ENCODE data around the gene GDF2.

Gene GDF2

GRCh38 chr10:47282657-47283018, 39.6 kb upstream of the GDF2 start:
- no peak overlapping the region for H4K8ac ChIP-seq (ENCODE audit: low read depth, low read length)
- H4K12ac ChIP-seq (ENCODE audit: low read depth, low read length): no peak overlapping the region
- no peak overlapping the region for H3K4ac ChIP-seq (ENCODE audit: low read depth, low read length)
- no peaks in the 10 kb centered on the region for H3K4me1 ChIP-seq (ENCODE audit: control insufficient read depth in 1 of 2, insufficient read depth in 2 of 2, low read length in 2 of 2)
- H3K79me2 ChIP-seq (ENCODE audit: control insufficient read depth, insufficient read depth, low read length, poor library complexity): no peaks in the 10 kb centered on the region
- no peaks in the 10 kb centered on the region for H3K79me1 ChIP-seq (ENCODE audit: low read length)
- no peak overlapping the region for H2AFZ ChIP-seq (ENCODE audit: insufficient read depth, low read length, poor library complexity)
- H2AK5ac ChIP-seq (ENCODE audit: low read length): no peak overlapping the region
- no peak overlapping the region for H2BK120ac ChIP-seq (ENCODE audit: insufficient read depth, low read length, poor library complexity)
- no peak for DNase-seq
- no peak overlapping the region for H3K4me2 ChIP-seq (ENCODE audit: low read length)
- no peak overlapping the region for H3K9ac ChIP-seq (ENCODE audit: low read length)
- H3K4me3 ChIP-seq (ENCODE audit: low read depth, low read length): no peak overlapping the region
- H2BK5ac ChIP-seq (ENCODE audit: low read depth, low read length, poor library complexity): no peak overlapping the region
- H3K18ac ChIP-seq (ENCODE audit: low read length): no peak overlapping the region
- H2BK12ac ChIP-seq (ENCODE audit: low read length): no peak overlapping the region
- no peaks in the 10 kb centered on the region for H3K27me3 ChIP-seq (ENCODE audit: insufficient read depth, low read length)
- H4K91ac ChIP-seq (ENCODE audit: low read depth, low read length): no peak overlapping the region
- no peak overlapping the region for H3K23ac ChIP-seq (ENCODE audit: low read length)
- no peak overlapping the region for H3K14ac ChIP-seq (ENCODE audit: low read length)
- WGBS (ENCODE audit: extremely low coverage, insufficient coverage, insufficient read length): no CpG with 5 or more reads among the region's 6 CpGs
- H3K9me3 ChIP-seq (ENCODE audit: insufficient read depth, low read depth, low read length): peaks cover 2% of the 10 kb centered on the region
- no peaks in the 10 kb centered on the region for H3K36me3 ChIP-seq (ENCODE audit: control insufficient read depth in 1 of 2, insufficient read depth in 2 of 2, low read length in 2 of 2)
- H3K27ac ChIP-seq (ENCODE audit: low read depth, low read length): no peak overlapping the region

GRCh38 chr10:47283101-47283630, 39.1 kb upstream of the GDF2 start:
- Histone ChIP-seq H3K27ac (ENCODE audit: low read depth, low read length) (no peak overlapping the region), H2AFZ (ENCODE audit: insufficient read depth, low read length, poor library complexity) (no peak overlapping the region), H3K4ac (ENCODE audit: low read depth, low read length) (no peak overlapping the region), H4K8ac (ENCODE audit: low read depth, low read length) (no peak overlapping the region), H3K36me3 (ENCODE audit: control insufficient read depth in 1 of 2, insufficient read depth in 2 of 2, low read length in 2 of 2) (no peaks in the 10 kb centered on the region), H3K23ac (ENCODE audit: low read length) (no peak overlapping the region), H2BK120ac (ENCODE audit: insufficient read depth, low read length, poor library complexity) (no peak overlapping the region), H3K18ac (ENCODE audit: low read length) (no peak overlapping the region), H3K4me1 (ENCODE audit: control insufficient read depth in 1 of 2, insufficient read depth in 2 of 2, low read length in 2 of 2) (no peaks in the 10 kb centered on the region), H3K9me3 (ENCODE audit: insufficient read depth, low read depth, low read length) (peaks cover 2% of the 10 kb centered on the region), H2BK12ac (ENCODE audit: low read length) (no peak overlapping the region), H4K12ac (ENCODE audit: low read depth, low read length) (no peak overlapping the region), H2BK5ac (ENCODE audit: low read depth, low read length, poor library complexity) (no peak overlapping the region), H2AK5ac (ENCODE audit: low read length) (no peak overlapping the region), H4K91ac (ENCODE audit: low read depth, low read length) (no peak overlapping the region), H3K79me2 (ENCODE audit: control insufficient read depth, insufficient read depth, low read length, poor library complexity) (no peaks in the 10 kb centered on the region), H3K4me2 (ENCODE audit: low read length) (no peak overlapping the region), H3K79me1 (ENCODE audit: low read length) (no peaks in the 10 kb centered on the region), H3K14ac (ENCODE audit: low read length) (no peak overlapping the region), H3K4me3 (ENCODE audit: low read depth, low read length) (peak overlapping the region; percentile 46), H3K27me3 (ENCODE audit: insufficient read depth, low read length) (no peaks in the 10 kb centered on the region), H3K9ac (ENCODE audit: low read length) (no peak overlapping the region)
- no CpG with 5 or more reads among the region's 9 CpGs for WGBS (ENCODE audit: extremely low coverage, insufficient coverage, insufficient read length)
- no peak for DNase-seq

DNA sequence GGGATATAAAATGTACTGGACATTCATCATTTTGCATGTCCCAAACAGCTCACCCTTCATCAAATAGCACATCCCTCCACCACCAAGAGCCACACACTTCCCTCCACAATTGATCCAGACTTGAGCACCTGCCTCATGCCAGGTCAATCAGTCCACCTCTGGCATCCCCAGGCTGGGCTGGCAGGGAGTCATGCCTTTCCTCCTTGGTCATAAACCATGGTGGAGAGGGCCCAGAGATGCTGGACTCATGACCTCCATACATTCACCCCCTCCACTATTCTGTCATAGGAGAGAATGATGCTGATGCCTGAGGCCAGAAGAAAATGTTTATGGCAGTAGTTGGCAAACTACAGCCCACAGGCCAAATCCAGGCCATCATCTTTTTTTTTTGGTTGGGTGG, 38.4 kb upstream of the GDF2 start:
- no peak overlapping the region for H2AFZ ChIP-seq (ENCODE audit: insufficient read depth, low read length, poor library complexity)
- no peak overlapping the region for H3K18ac ChIP-seq (ENCODE audit: low read length)
- H3K4me1 ChIP-seq (ENCODE audit: control insufficient read depth in 1 of 2, insufficient read depth in 2 of 2, low read length in 2 of 2): no peaks in the 10 kb centered on the region
- no peaks in the 10 kb centered on the region for H3K79me2 ChIP-seq (ENCODE audit: control insufficient read depth, insufficient read depth, low read length, poor library complexity)
- no peak overlapping the region for H3K9ac ChIP-seq (ENCODE audit: low read length)
- H3K9me3 ChIP-seq (ENCODE audit: insufficient read depth, low read depth, low read length): peaks cover 3% of the 10 kb centered on the region
- no peak overlapping the region for H2BK5ac ChIP-seq (ENCODE audit: low read depth, low read length, poor library complexity)
- no peak overlapping the region for H3K4me2 ChIP-seq (ENCODE audit: low read length)
- no peak for DNase-seq
- no peak overlapping the region for H3K23ac ChIP-seq (ENCODE audit: low read length)
- no peaks in the 10 kb centered on the region for H3K79me1 ChIP-seq (ENCODE audit: low read length)
- no peak overlapping the region for H4K91ac ChIP-seq (ENCODE audit: low read depth, low read length)
- no peak overlapping the region for H3K4me3 ChIP-seq (ENCODE audit: low read depth, low read length)
- no peak overlapping the region for H3K27ac ChIP-seq (ENCODE audit: low read depth, low read length)
- H3K4ac ChIP-seq (ENCODE audit: low read depth, low read length): no peak overlapping the region
- no peak overlapping the region for H4K8ac ChIP-seq (ENCODE audit: low read depth, low read length)
- no peak overlapping the region for H3K14ac ChIP-seq (ENCODE audit: low read length)
- no peak overlapping the region for H2BK12ac ChIP-seq (ENCODE audit: low read length)
- no peak overlapping the region for H2BK120ac ChIP-seq (ENCODE audit: insufficient read depth, low read length, poor library complexity)
- no peaks in the 10 kb centered on the region for H3K27me3 ChIP-seq (ENCODE audit: insufficient read depth, low read length)
- H2AK5ac ChIP-seq (ENCODE audit: low read length): no peak overlapping the region
- H4K12ac ChIP-seq (ENCODE audit: low read depth, low read length): no peak overlapping the region
- H3K36me3 ChIP-seq (ENCODE audit: control insufficient read depth in 1 of 2, insufficient read depth in 2 of 2, low read length in 2 of 2): no peaks in the 10 kb centered on the region

- H3K4me2 ChIP-seq (ENCODE audit: low read length): no peak overlapping the region
- H4K12ac ChIP-seq (ENCODE audit: low read depth, low read length): no peak overlapping the region
- H3K27ac ChIP-seq (ENCODE audit: low read depth, low read length): no peak overlapping the region
- no peaks in the 10 kb centered on the region for H3K27me3 ChIP-seq (ENCODE audit: insufficient read depth, low read length)
- no peak overlapping the region for H2BK120ac ChIP-seq (ENCODE audit: insufficient read depth, low read length, poor library complexity)
- no peak overlapping the region for H3K18ac ChIP-seq (ENCODE audit: low read length)
- no peak overlapping the region for H3K4me3 ChIP-seq (ENCODE audit: low read depth, low read length)
- H3K23ac ChIP-seq (ENCODE audit: low read length): no peak overlapping the region
- H2BK5ac ChIP-seq (ENCODE audit: low read depth, low read length, poor library complexity): no peak overlapping the region
- H3K4me1 ChIP-seq (ENCODE audit: control insufficient read depth in 1 of 2, insufficient read depth in 2 of 2, low read length in 2 of 2): no peaks in the 10 kb centered on the region
- no peak overlapping the region for H4K8ac ChIP-seq (ENCODE audit: low read depth, low read length)
- no peak overlapping the region for H3K4ac ChIP-seq (ENCODE audit: low read depth, low read length)
- no peak overlapping the region for H3K9ac ChIP-seq (ENCODE audit: low read length)
- peaks cover 4% of the 10 kb centered on the region for H3K9me3 ChIP-seq (ENCODE audit: insufficient read depth, low read depth, low read length)
- H3K79me2 ChIP-seq (ENCODE audit: control insufficient read depth, insufficient read depth, low read length, poor library complexity): no peaks in the 10 kb centered on the region
- no peaks in the 10 kb centered on the region for H3K36me3 ChIP-seq (ENCODE audit: control insufficient read depth in 1 of 2, insufficient read depth in 2 of 2, low read length in 2 of 2)
- H3K14ac ChIP-seq (ENCODE audit: low read length): no peak overlapping the region
- H2AK5ac ChIP-seq (ENCODE audit: low read length): no peak overlapping the region
- H3K79me1 ChIP-seq (ENCODE audit: low read length): no peaks in the 10 kb centered on the region
- H4K91ac ChIP-seq (ENCODE audit: low read depth, low read length): no peak overlapping the region
- no CpG with 5 or more reads among the region's 8 CpGs for WGBS (ENCODE audit: extremely low coverage, insufficient coverage, insufficient read length)
- DNase-seq: no peak
- H2BK12ac ChIP-seq (ENCODE audit: low read length): no peak overlapping the region
- no peak overlapping the region for H2AFZ ChIP-seq (ENCODE audit: insufficient read depth, low read length, poor library complexity)
Measured at GRCh38 chr10:47285381-47286115, 36.7 kb upstream of the GDF2 start.
